CD4-positive, alpha-beta T cell treated with Interleukin-6 at 100 ng/mL for 8 hours (primary cell): ENCODE results near the gene ARID5B.

ENCODE experiments used
- DNase-seq: peaks from one replicate; pipeline ENCODE4 v3.0.0-alpha.2; 2020; ENCODE audit warnings: mixed read lengths, low spot score

The ARID5B gene

GRCh38 chr10:61937631-61938351 lies 36.3 kb downstream of the ARID5B start:
- DNase-seq, result no peak

DNA sequence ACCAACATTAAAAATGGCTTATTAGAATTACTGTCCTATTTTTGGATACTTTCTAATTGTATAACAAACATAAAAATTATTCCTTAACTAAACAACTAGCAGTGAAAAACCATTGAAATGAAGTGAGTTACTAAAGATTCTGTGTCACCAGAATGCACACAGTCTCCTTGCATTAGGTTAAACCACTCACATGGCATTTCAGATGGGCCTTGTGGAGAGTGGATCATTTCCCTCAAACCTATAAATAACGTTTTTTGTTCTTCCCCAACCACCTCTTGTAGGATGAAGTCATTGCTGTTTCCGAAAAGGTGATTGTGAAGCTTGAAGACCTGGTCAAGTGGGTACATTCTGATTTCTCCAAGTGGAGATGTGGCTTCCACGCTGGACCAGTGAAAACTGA lies 38.4 kb downstream of the ARID5B start:
- DNase-seq, result no peak

DNA sequence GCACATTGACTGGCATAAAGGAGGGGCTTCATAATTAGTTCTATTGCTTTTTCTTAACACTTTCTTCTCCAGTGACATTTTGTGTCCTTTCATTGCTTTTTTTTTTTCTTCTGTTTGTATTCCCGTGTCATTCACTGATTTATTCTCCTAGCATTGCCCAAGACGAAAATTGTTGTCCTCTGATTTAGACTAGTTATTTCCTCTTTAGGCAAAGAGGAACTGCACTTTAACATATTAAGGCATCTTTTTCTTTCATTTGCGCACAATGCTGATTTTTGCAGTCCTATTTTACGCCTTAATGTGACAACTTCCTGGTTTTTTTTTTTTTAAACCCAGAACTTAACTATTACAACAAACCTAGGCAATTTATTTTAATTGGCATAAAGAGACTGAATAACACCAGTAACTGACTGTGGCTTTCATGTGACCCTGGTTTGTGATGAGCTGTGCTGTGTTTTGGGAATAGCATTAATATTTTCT lies 39.7 kb downstream of the ARID5B start:
- DNase-seq, result no peak

GRCh38 chr10:61942604-61943461 lies 41.3 kb downstream of the ARID5B start:
- DNase-seq, result no peak

DNA sequence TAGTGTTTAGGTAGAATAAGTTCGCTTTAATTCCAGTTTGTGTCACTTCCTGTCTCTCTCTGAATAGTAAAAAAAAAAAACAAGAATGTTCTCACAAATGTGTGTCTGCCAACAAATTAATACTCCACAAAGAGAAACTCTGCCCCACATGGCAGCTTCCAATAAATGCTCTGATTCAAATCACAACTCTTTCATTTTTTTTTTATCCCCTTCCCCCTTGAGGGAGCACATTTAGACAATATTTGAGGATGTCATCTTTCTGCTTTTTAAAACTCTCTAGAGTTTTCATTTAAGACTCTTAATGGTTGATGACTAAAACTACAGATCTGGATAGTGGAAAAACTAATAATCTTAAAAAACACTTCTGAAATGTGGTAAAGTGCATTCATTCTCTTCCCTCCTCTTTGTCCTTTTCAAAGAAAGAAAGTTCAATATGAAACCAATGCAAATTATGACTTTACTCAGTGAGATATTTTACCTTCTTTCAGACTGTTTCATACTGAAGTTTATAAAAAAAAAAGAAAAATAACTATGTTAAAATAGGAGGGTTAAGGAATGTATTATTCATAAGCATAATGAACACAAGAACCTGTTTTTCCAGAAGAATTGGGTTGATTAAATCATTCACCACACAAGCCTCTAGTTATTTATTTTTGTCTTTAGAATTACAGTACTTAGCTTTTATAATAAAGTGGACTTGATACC lies 42.3 kb downstream of the ARID5B start:
- DNase-seq, result peak; percentile 36

- DNase-seq, result no peak
Observed at GRCh38 chr10:61944410-61945147, 43.1 kb downstream of the ARID5B start.

DNA sequence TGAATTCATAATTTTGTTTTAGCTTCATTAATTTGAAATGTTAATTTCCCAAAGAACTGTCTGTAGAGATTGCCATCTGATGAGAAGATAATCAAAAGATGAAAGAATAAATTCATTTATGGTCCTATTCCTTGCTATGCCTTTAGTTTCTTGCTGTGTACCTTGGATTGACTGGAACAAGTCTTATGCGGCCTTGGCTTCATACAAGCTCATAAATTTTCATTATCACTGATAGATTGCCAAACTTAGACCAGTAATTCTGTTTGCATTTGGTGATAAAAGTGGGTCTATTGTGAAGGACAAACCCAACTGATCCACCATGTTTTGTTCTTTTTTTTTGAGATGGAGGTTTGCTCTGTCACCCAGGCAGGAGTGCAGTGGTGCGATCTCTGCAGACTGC lies 48.2 kb downstream of the ARID5B start:
- no peak for DNase-seq

GRCh38 chr10:61950449-61951143 lies 49.1 kb downstream of the ARID5B start:
- no peak for DNase-seq

GRCh38 chr10:61951144-61951483 lies 49.6 kb downstream of the ARID5B start:
- DNase-seq, result no peak

GRCh38 chr10:61952028-61952674 lies 50.7 kb downstream of the ARID5B start:
- no peak for DNase-seq

DNA sequence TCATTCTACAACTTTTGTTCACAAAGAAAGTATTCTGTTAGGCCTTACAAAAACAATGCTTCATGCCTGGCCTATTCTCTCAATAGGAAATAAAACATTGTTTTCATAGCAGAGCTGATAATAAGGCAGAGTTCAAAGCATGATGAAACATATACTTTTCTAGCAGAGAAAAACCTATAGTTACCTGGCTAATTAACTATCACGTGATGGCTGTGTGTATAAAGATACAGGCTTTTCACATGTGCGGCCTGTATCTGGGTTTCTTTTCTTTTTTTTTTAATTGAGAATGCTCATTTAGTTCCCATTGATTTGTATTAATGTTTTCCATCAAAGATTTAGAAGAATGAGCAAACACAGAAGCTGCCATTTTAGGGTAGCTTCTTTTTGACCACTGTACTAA lies 51.7 kb downstream of the ARID5B start:
- no peak for DNase-seq

DNA sequence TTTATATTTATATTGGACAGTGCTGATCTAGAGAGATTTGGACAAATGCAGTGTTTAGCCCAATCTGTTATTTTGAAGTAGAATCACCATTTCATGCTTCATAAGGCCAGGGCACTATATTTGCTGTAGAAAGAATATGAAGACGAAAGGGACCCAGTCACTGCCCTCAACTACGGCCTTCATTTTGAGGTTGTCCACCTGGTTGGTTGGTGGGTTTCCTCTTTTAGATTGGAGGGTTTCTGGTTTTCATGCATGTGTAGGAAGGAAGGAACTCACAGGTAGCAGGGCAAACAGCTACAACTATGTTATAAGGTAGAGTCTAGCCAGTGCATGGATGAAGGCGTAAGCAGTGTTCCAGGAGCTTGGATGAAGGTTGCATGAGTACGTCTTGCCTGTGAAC lies 56.3 kb downstream of the ARID5B start:
- no peak for DNase-seq

DNA sequence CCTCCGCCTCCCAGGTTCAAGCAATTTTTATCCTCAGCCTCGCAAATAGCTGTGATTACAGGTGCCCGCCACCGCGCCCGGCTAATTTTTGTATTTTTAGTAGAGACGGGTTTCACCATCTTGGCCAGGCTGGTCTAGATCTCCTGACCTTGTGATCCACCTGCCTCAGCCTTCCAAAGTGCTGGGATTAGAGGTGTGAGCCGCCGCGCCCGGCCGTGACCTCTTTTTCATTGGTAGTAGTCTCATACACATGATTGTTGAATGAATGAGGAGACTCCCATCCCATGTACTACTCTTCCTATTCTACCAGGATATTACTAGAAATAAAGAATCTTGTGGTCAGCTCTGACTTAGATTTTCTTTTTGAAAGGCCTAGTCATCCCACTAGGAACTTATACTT lies 56.8 kb downstream of the ARID5B start:
- DNase-seq, result no peak

- DNase-seq, result no peak
Observed at GRCh38 chr10:61958805-61959204, 57.3 kb downstream of the ARID5B start.

GRCh38 chr10:61959814-61960213 lies 58.3 kb downstream of the ARID5B start:
- no peak for DNase-seq

DNA sequence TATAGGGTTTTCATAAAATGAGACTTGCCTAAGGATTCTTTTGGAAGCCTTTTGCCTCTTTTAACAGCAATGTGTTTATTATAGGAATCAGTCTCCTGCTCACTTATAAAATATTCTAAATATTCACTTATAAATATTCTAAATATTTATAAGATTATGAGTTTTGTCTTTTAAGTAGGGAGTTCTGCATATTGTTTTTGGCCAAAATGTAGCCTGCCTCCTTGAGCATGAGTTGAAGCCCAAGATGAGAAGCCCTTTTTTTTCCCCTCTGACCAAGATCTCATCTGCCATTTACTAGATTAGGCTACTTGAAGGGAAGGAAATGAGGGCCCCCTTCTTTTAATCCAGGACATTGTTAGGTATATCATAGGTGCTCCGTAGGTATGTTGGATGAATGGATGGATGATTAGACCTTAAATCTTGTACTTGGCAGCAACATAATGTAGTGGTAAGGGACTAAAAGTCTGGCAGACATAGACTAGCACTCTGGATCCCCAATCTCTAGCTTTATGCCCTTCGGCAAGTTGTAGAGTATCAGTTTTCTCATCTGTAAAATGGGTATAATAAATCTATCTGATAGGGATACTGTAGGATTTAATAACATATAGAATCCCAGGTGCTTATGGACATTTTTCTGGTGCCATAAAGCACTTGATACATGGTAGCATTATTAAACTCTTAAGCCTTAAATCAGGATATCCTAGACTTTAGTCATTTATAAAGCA lies 59.1 kb downstream of the ARID5B start:
- no peak for DNase-seq

- DNase-seq, result peak; percentile 18
Observed at GRCh38 chr10:61961278-61961677, 59.8 kb downstream of the ARID5B start.

DNA sequence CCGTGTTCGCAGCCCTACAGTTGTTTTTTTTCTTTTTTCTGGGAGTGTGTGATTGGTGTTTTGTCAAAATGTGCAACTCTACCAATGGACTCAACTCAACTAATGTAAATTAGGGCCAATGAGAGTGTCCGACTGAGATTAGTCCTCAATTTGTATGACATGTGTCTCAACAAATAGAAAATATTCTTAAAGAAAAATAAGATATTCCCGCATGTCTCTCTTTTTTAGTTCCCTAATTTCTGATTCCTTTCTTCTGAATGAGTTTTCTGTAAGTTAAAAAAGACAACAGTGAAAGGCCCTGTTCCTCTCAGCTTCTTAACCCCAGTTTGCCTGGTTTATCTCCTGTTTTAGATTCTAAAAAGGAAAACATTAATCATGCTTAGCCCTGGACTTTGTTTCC lies 61.5 kb downstream of the ARID5B start:
- no peak for DNase-seq

DNA sequence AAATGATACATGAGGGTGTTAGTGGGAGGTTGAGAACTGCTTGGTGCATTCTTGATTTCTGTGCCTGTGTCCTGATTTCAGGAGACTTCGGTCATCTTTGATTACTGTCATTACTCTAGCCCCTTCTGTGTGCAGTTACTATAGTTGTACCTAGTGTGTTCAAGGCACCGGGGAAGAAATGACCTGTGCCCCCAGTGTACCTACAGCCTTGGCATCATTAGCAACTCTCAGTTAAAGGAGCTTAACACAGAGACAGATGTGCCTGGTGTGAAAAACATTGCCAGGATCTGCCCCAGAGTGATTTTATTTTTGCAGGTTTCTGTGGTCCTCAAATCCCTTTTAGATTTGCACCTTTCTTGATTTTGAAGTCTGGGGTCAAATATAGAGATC lies 62.2 kb downstream of the ARID5B start:
- no peak for DNase-seq

DNA sequence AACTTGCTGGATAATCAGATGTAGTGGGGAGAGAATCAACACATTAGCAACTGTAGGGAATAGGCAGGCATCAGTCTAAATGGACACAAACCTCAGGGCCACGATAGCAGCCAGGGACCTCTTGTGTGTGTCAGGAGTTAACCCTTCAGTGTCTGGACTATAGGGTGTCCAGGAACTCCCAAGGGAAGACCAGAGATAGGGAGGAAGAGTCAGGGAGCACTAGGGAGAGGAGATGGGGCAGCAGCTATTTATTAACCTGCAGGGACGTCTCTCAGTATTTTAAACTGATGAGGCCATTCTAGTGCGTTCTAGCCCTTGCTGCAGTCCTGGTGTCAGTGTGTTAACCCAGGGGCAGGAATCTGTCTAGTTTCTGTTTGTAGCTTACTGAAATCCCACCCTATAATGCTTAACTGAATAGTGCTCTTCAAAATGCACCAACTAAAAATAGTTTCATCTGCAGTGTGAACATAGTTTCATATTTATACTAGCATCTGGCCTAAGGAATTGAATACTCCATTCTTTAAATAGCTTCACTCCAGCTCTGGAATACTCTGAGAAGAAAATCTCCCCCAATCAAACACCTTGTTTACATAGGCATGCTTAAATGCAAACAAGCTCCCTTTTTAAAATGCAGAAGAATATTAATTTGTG lies 62.7 kb downstream of the ARID5B start:
- DNase-seq, result no peak
